GM23248 (cell line): ENCODE results near the gene ANKRD16. TPM values are rescaled to one million over a fixed set of nuclear protein-coding genes. Genes with fewer than 3 reads are reported as not detected.
A peak's percentile ranks its signal among the peaks of the same experiment; 100 is the strongest.
"Not testable (repeated sequence)": the region's sequence is repeated elsewhere in the genome, so short reads cannot be mapped to it uniquely, and the experiment has no call there.

Experiments
- DNase-seq: peaks from one replicate; pipeline ENCODE4 v3.0.0-alpha.2; 2015
- H2AFZ ChIP-seq: fragments of 200-600 bp; sonication (generic); 2 replicates; pipeline ENCODE4 v1.6.1; 2016; ENCODE audit warnings: antibody characterized with exemption
- H3F3A ChIP-seq: fragments of 200-600 bp; sonication (generic); 2 replicates; pipeline ENCODE4 v1.6.1; 2016; ENCODE audit warnings: mild to moderate bottlenecking, antibody characterized with exemption, mixed run types; ENCODE audit not compliant: insufficient read depth
- H3K27ac ChIP-seq: fragments of 200-600 bp; sonication (generic); 2 replicates; pipeline ENCODE4 v1.5.1; 2016; ENCODE audit warnings: mild to moderate bottlenecking
- H3K27me3 ChIP-seq: fragments of 200-600 bp; sonication (generic); replicated peaks from 2 replicates; pipeline ENCODE4 v1.6.1; 2016; ENCODE audit warnings: mild to moderate bottlenecking; ENCODE audit not compliant: insufficient read depth
- H3K36me3 ChIP-seq: fragments of 200-600 bp; sonication (generic); 2 replicates; pipeline ENCODE4 v1.6.1; 2016; ENCODE audit warnings: low read depth, mild to moderate bottlenecking
- H3K4me1 ChIP-seq: fragments of 200-600 bp; sonication (generic); 2 replicates; pipeline ENCODE4 v1.6.1; 2016; ENCODE audit warnings: mild to moderate bottlenecking; ENCODE audit not compliant: insufficient read depth
- H3K4me2 ChIP-seq: fragments of 200-600 bp; sonication (generic); one replicate; pipeline ENCODE4 v1.6.1; 2016; ENCODE audit warnings: mild to moderate bottlenecking; ENCODE audit not compliant: unreplicated experiment
- H3K4me3 ChIP-seq: fragments of 200-600 bp; sonication (generic); 2 replicates; pipeline ENCODE4 v1.5.1; 2016; ENCODE audit warnings: mild to moderate bottlenecking
- H3K79me2 ChIP-seq: fragments of 200-600 bp; sonication (generic); 2 replicates; pipeline ENCODE4 v1.6.1; 2016; ENCODE audit warnings: mild to moderate bottlenecking; ENCODE audit not compliant: insufficient read depth
- H3K9ac ChIP-seq: fragments of 200-600 bp; sonication (generic); 2 replicates; pipeline ENCODE4 v1.6.1; 2016; ENCODE audit warnings: mild to moderate bottlenecking
- H3K9me2 ChIP-seq: fragments of 200-600 bp; sonication (generic); 2 replicates; pipeline ENCODE4 v1.6.1; 2016; ENCODE audit warnings: mixed run types, mild to moderate bottlenecking, moderate library complexity; ENCODE audit not compliant: insufficient read depth
- H3K9me3 ChIP-seq: fragments of 200-600 bp; sonication (generic); one replicate; pipeline ENCODE4 v1.6.1; 2017; ENCODE audit warnings: low read depth
- H4K20me1 ChIP-seq: fragments of 200-600 bp; sonication (generic); 2 replicates; pipeline ENCODE4 v1.6.0; 2016; ENCODE audit not compliant: insufficient read depth
- EZH2 ChIP-seq: fragments of 200-600 bp; sonication (generic); IDR thresholded peaks from 2 replicates; pipeline ENCODE4 v1.6.1; 2018; ENCODE audit warnings: antibody characterized with exemption, mild to moderate bottlenecking; ENCODE audit not compliant: insufficient read depth, poor library complexity, severe bottlenecking
- EZH2phosphoT487 ChIP-seq: fragments of 200-600 bp; sonication (generic); IDR thresholded peaks from 2 replicates; pipeline ENCODE4 v1.6.1; 2018; ENCODE audit warnings: antibody characterized with exemption, moderate library complexity, mild to moderate bottlenecking, low read depth; ENCODE audit not compliant: insufficient read depth
- WGBS, 2 experiments: methylation state at CpG; one replicate each; pipeline ENCODE4 v1.1.6; 2015 to 2017; ENCODE audit warnings: low lambda C conversion rate in 2 of 2, low coverage in 1 of 2; ENCODE audit errors: missing lambda C conversion rate in 2 of 2; 5-methylcytosine and 5-hydroxymethylcytosine counted together
- in situ Hi-C: fragments of 300-500 bp; cut with MboI; formaldehyde crosslinking; loops from 2 replicates; pipeline ENCODE4 v1.15.0; 2020
- polyA plus RNA-seq: library from polyadenylated mRNA; unstranded; fragments of >200 nt; fragmentation: Nextera tagmentation; extraction: Ambion mirVana; gene quantifications from 2 replicates; pipeline ENCODE4 v1.2.1, GENCODE V29; 2016
- total RNA-seq: library from RNA; depleted of rRNA; stranded (reverse); fragments of >200 nt; shearing (Covaris generic); gene quantifications from 2 replicates; pipeline ENCODE4 v1.2.3, GENCODE V29; 2014

Gene ANKRD16
- total and polyA plus RNA-seq, 2 experiments from 2014 or later, result 2.7 to 5.4 TPM

- Histone ChIP-seq H3K9me3 (no peaks in the 10 kb centered on the region), H3K9me2 (no peaks in the 10 kb centered on the region), H4K20me1 (no peaks in the 10 kb centered on the region), H3K36me3 (peaks cover 9% of the 10 kb centered on the region), H3K4me2 (peak overlapping the region; percentile 93), H3K27ac (peak overlapping the region; percentile 40), H3K27me3 (no peaks in the 10 kb centered on the region), H3F3A (no peaks in the 10 kb centered on the region; the same call in 1 of the 2 replicates), H3K79me2 (peaks cover 51% of the 10 kb centered on the region), H3K9ac (peak overlapping the region; percentile 90), H3K4me1 (peaks cover 20% of the 10 kb centered on the region), H2AFZ (peak overlapping the region; percentile 74), H3K4me3 (peak overlapping the region; percentile 80)
- in situ Hi-C loops, result no loop called here
- WGBS, 2 experiments, result 38 to 39% methylated on average over 10 of the region's 10 CpGs
- DNase-seq, result peak; percentile 64
- TF ChIP-seq EZH2phosphoT487 (no peak), EZH2 (no peak)
These were observed 1.3 kb downstream of the ANKRD16 start for GRCh38 chr10:5888351-5888750.

GRCh38 chr10:5887641-5888040 lies 2.1 kb downstream of the ANKRD16 start:
- Histone ChIP-seq H3K79me2 (peaks cover 44% of the 10 kb centered on the region), H3K4me3 (no peak overlapping the region), H3K27me3 (no peaks in the 10 kb centered on the region), H3K36me3 (peaks cover 9% of the 10 kb centered on the region), H3K27ac (no peak overlapping the region), H3K4me1 (peaks cover 19% of the 10 kb centered on the region), H2AFZ (no peak overlapping the region), H3K9ac (no peak overlapping the region), H3K9me3 (no peaks in the 10 kb centered on the region), H4K20me1 (no peaks in the 10 kb centered on the region), H3F3A (no peaks in the 10 kb centered on the region; the same call in 1 of the 2 replicates), H3K4me2 (no peak overlapping the region), H3K9me2 (no peaks in the 10 kb centered on the region)
- in situ Hi-C loops, result no loop called here
- 84 to 89% methylated on average over 4 to 8 of the region's 8 CpGs for WGBS, 2 experiments
- TF ChIP-seq EZH2phosphoT487, result no peak
- TF ChIP-seq EZH2, result no peak
- DNase-seq, result no peak

- 6 to 14% methylated on average over 1 of the region's 1 CpG for WGBS, 2 experiments
- TF ChIP-seq EZH2, result no peak
- no peak for TF ChIP-seq EZH2phosphoT487
- H3K4me1 ChIP-seq, result peaks cover 12% of the 10 kb centered on the region
- no peak overlapping the region for H2AFZ ChIP-seq
- H3K9me2 ChIP-seq, result no peaks in the 10 kb centered on the region
- peak; percentile 9 for DNase-seq
- no peaks in the 10 kb centered on the region for H3K9me3 ChIP-seq
- H4K20me1 ChIP-seq, result no peaks in the 10 kb centered on the region
- no peak overlapping the region for H3K9ac ChIP-seq
- no peaks in the 10 kb centered on the region for H3K27me3 ChIP-seq
- no peak overlapping the region for H3K4me3 ChIP-seq
- H3F3A ChIP-seq, result no peaks in the 10 kb centered on the region; the same call in 1 of the 2 replicates
- H3K27ac ChIP-seq, result no peak overlapping the region
- peaks cover 38% of the 10 kb centered on the region for H3K79me2 ChIP-seq
- in situ Hi-C loops, result no loop called here
- H3K4me2 ChIP-seq, result no peak overlapping the region
- peaks cover 9% of the 10 kb centered on the region for H3K36me3 ChIP-seq
These were observed 2.7 kb downstream of the ANKRD16 start for GRCh38 chr10:5887029-5887428.

- Histone ChIP-seq H2AFZ (no peak overlapping the region), H3K4me3 (no peak overlapping the region), H3K9me2 (no peaks in the 10 kb centered on the region), H3K27me3 (no peaks in the 10 kb centered on the region), H3F3A (no peaks in the 10 kb centered on the region), H3K4me1 (no peaks in the 10 kb centered on the region), H3K79me2 (peaks cover 24% of the 10 kb centered on the region), H3K9me3 (no peaks in the 10 kb centered on the region), H3K27ac (no peak overlapping the region), H3K9ac (no peak overlapping the region), H4K20me1 (no peaks in the 10 kb centered on the region), H3K36me3 (peaks cover 9% of the 10 kb centered on the region), H3K4me2 (no peak overlapping the region)
- TF ChIP-seq EZH2phosphoT487 (no peak), EZH2 (no peak)
- WGBS, 2 experiments, result 82 to 85% methylated on average over 5 of the region's 5 CpGs
- in situ Hi-C loops, result no loop called here
- DNase-seq, result no peak
These were observed 4.1 kb downstream of the ANKRD16 start for GRCh38 chr10:5885619-5886018.

GRCh38 chr10:5882961-5883360 lies 6.7 kb downstream of the ANKRD16 start:
- H3K36me3 ChIP-seq, result peaks cover 14% of the 10 kb centered on the region
- peaks cover 5% of the 10 kb centered on the region for H3F3A ChIP-seq
- H3K4me3 ChIP-seq, result no peak overlapping the region
- no peak overlapping the region for H3K4me2 ChIP-seq
- H3K79me2 ChIP-seq, result peaks cover 11% of the 10 kb centered on the region
- TF ChIP-seq EZH2phosphoT487 (no peak), EZH2 (no peak)
- H3K9me2 ChIP-seq, result no peaks in the 10 kb centered on the region
- H3K27ac ChIP-seq, result no peak overlapping the region
- H2AFZ ChIP-seq, result no peak overlapping the region
- H3K9me3 ChIP-seq, result no peaks in the 10 kb centered on the region
- no peaks in the 10 kb centered on the region for H3K4me1 ChIP-seq
- no peaks in the 10 kb centered on the region for H4K20me1 ChIP-seq
- no peak for DNase-seq
- in situ Hi-C loops, result no loop called here
- no peak overlapping the region for H3K9ac ChIP-seq
- no peaks in the 10 kb centered on the region for H3K27me3 ChIP-seq
- 83 to 84% methylated on average over 8 of the region's 8 CpGs for WGBS, 2 experiments

- Histone ChIP-seq H3K9ac (peak overlapping the region; percentile 78), H3K36me3 (peaks cover 10% of the 10 kb centered on the region), H3K4me1 (peaks cover 21% of the 10 kb centered on the region), H3K27ac (peak overlapping the region; percentile 94), H3K4me2 (peak overlapping the region; percentile 66), H3K4me3 (peak overlapping the region; percentile 54), H3F3A (peaks cover 37% of the 10 kb centered on the region)
- H3K27me3 ChIP-seq, H2AFZ ChIP-seq, H3K9me3 ChIP-seq, H3K79me2 ChIP-seq, H4K20me1 ChIP-seq, DNase-seq, H3K9me2 ChIP-seq, in situ Hi-C loops: not testable (repeated sequence)
- WGBS, 2 experiments, result 87 to 93% methylated on average over 7 of the region's 7 CpGs
These were observed 12.7 kb downstream of the ANKRD16 start for GRCh38 chr10:5877041-5877440.
